ENCODE data around the gene STIM1. TPM values are rescaled to one million over a fixed set of nuclear protein-coding genes. Genes with fewer than 3 reads are reported as not detected.

Gene STIM1
- total RNA-seq, 1 donor from 2014 or later, result 30.8 TPM

- no peak for DNase-seq
Observed at GRCh38 chr11:4071914-4072313, 216.4 kb downstream of the STIM1 start.

GRCh38 chr11:4072668-4073285 lies 217.3 kb downstream of the STIM1 start:
- DNase-seq, result peak; percentile 83

GRCh38 chr11:4074266-4074665 lies 218.8 kb downstream of the STIM1 start:
- DNase-seq, result no peak

GRCh38 chr11:4076774-4077173 lies 221.3 kb downstream of the STIM1 start:
- peak; percentile 10 for DNase-seq

GRCh38 chr11:4083198-4083597 lies 227.7 kb downstream of the STIM1 start:
- no peak for DNase-seq

GRCh38 chr11:4084406-4085125 lies 229.1 kb downstream of the STIM1 start:
- DNase-seq, result no peak

GRCh38 chr11:4085575-4085974 lies 230.1 kb downstream of the STIM1 start:
- no peak for DNase-seq

GRCh38 chr11:4086575-4087353 lies 231.3 kb downstream of the STIM1 start:
- DNase-seq, result no peak

GRCh38 chr11:4087551-4087950 lies 232.1 kb downstream of the STIM1 start:
- no peak for DNase-seq

- no peak for DNase-seq
Observed at GRCh38 chr11:4090258-4090657, 234.8 kb downstream of the STIM1 start.

- no peak for DNase-seq
Observed at GRCh38 chr11:4092026-4092425, 236.6 kb downstream of the STIM1 start.

GRCh38 chr11:4093519-4094347 lies 238.3 kb downstream of the STIM1 start:
- peak; percentile 40 for DNase-seq

- peak; percentile 94 for DNase-seq
Observed at GRCh38 chr11:4094348-4095291, 239.2 kb downstream of the STIM1 start, which contains the start of gene RRM1. TSS of gene RRM1 (plus strand) at chr11:4094799. CDS start at chr11:4095013, 214 bp downstream.

GRCh38 chr11:4095509-4096230 lies 240.2 kb downstream of the STIM1 start:
- no peak for DNase-seq

- no peak for DNase-seq
Observed at GRCh38 chr11:4098026-4098621, 242.7 kb downstream of the STIM1 start.

GRCh38 chr11:4102711-4103110 lies 247.2 kb downstream of the STIM1 start:
- no peak for DNase-seq

GRCh38 chr11:4103269-4103668 lies 247.8 kb downstream of the STIM1 start:
- no peak for DNase-seq

- no peak for DNase-seq
Observed at GRCh38 chr11:4105916-4106315, 250.5 kb downstream of the STIM1 start.

GRCh38 chr11:4111834-4112233 lies 256.4 kb downstream of the STIM1 start:
- DNase-seq, result no peak

GRCh38 chr11:4115128-4115527 lies 259.7 kb downstream of the STIM1 start:
- DNase-seq, result no peak
